Measurements from ENCODE around the gene VEPH1. TPM values are rescaled to one million over a fixed set of nuclear protein-coding genes. Genes with fewer than 3 reads are reported as not detected.

VEPH1 gene
- total RNA-seq, 1 experiment from 2014 or later = 7.7 TPM

- H3K27me3 Mint-ChIP-seq (ENCODE audit: low read depth) = no peaks in the 10 kb centered on the region
- no peak overlapping the region for H3K4ac ChIP-seq (ENCODE audit: low read depth, low read length)
- no peaks in the 10 kb centered on the region for H3K79me2 ChIP-seq (ENCODE audit: insufficient read depth, low read length)
- no peak overlapping the region for H3T11ph ChIP-seq (ENCODE audit: low read length)
- H3K9me3 Mint-ChIP-seq = peaks cover 3% of the 10 kb centered on the region in 2 experiments; a peak in 4 of 5 replicates
- no CpG with 5 or more reads among the region's 12 CpGs for WGBS (ENCODE audit: extremely low coverage, insufficient read length, low lambda C conversion rate)
- H4K8ac ChIP-seq (replicated peaks; ENCODE audit: insufficient read length, low read depth, low read length) = no peak overlapping the region
- H2AK5ac ChIP-seq (ENCODE audit: insufficient read length, low read length) = no peak overlapping the region
- H3K56ac ChIP-seq (ENCODE audit: insufficient read length, low read depth, low read length) = no peak overlapping the region
- no peak overlapping the region for H3K27ac ChIP-seq (ENCODE audit: insufficient read length, low read depth, low read length)
- no peak overlapping the region for H3K4me2 ChIP-seq (ENCODE audit: insufficient read depth, insufficient read length, low read length)
- no peak overlapping the region for H3K4me3 Mint-ChIP-seq
- no peak overlapping the region for H2BK12ac ChIP-seq (ENCODE audit: insufficient read length, low read depth, low read length)
- no peak overlapping the region for H3K23ac ChIP-seq (ENCODE audit: insufficient read length, low read depth, low read length)
- no peaks in the 10 kb centered on the region for H3K9me3 ChIP-seq (ENCODE audit: control insufficient read depth, low read depth, low read length)
- no peaks in the 10 kb centered on the region for H3K23me2 ChIP-seq (ENCODE audit: insufficient read length, low read depth, low read length, poor library complexity, severe bottlenecking)
- no peak overlapping the region for H4K5ac ChIP-seq (ENCODE audit: insufficient read length, low read depth, low read length)
- no peaks in the 10 kb centered on the region for H3K79me1 ChIP-seq (ENCODE audit: insufficient read depth, low read depth, low read length, poor library complexity, severe bottlenecking)
- TF ChIP-seq, protein P1, sequence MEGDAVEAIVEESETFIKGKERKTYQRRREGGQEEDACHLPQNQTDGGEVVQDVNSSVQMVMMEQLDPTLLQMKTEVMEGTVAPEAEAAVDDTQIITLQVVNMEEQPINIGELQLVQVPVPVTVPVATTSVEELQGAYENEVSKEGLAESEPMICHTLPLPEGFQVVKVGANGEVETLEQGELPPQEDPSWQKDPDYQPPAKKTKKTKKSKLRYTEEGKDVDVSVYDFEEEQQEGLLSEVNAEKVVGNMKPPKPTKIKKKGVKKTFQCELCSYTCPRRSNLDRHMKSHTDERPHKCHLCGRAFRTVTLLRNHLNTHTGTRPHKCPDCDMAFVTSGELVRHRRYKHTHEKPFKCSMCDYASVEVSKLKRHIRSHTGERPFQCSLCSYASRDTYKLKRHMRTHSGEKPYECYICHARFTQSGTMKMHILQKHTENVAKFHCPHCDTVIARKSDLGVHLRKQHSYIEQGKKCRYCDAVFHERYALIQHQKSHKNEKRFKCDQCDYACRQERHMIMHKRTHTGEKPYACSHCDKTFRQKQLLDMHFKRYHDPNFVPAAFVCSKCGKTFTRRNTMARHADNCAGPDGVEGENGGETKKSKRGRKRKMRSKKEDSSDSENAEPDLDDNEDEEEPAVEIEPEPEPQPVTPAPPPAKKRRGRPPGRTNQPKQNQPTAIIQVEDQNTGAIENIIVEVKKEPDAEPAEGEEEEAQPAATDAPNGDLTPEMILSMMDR (conservative IDR thresholded peaks at IDR 0.05) = peak; percentile 93
- H4K20me1 ChIP-seq (ENCODE audit: control insufficient read depth, insufficient read depth, insufficient read length) = no peaks in the 10 kb centered on the region
- H3K18ac ChIP-seq (ENCODE audit: insufficient read length, low read depth, low read length) = peak overlapping the region; percentile 16
- peaks cover 0 to 4% (median 2%) of the 10 kb centered on the region in 3 experiments; a peak in 3 of 7 replicates for H3K36me3 Mint-ChIP-seq (ENCODE audit: insufficient read depth in 1 of 3, low read depth in 3 of 3)
- DNase-seq = peak; percentile 89
- peaks cover 6% of the 10 kb centered on the region in 2 experiments for H3K4me1 Mint-ChIP-seq
- H2BK120ac ChIP-seq (ENCODE audit: low read depth, low read length, poor library complexity, severe bottlenecking) = no peak overlapping the region
- no peak overlapping the region; a peak in 1 of 7 replicates for H3K27ac Mint-ChIP-seq
- peak overlapping the region; percentile 58; the same call in 1 of the 2 replicates for H3K14ac ChIP-seq (ENCODE audit: insufficient read depth, low read length)
- H2BK20ac ChIP-seq (ENCODE audit: low read depth, low read length, poor library complexity, severe bottlenecking) = no peak overlapping the region
- no peaks in the 10 kb centered on the region for H3K4me1 ChIP-seq (ENCODE audit: insufficient read depth, low read length)
- H3K9ac ChIP-seq (ENCODE audit: extremely low read depth, insufficient read length, low read length) = no peak overlapping the region
- no peak overlapping the region for H2BK15ac ChIP-seq (ENCODE audit: low read depth, low read length)
- no peak overlapping the region for H2BK5ac ChIP-seq (ENCODE audit: insufficient read length, low read length)
- no peaks in the 10 kb centered on the region for H3K27me3 ChIP-seq (ENCODE audit: insufficient read depth, low read length)
- H2AFZ ChIP-seq (ENCODE audit: low read length) = peak overlapping the region; percentile 90
- H4K91ac ChIP-seq (ENCODE audit: insufficient read length, low read depth, low read length) = no peak overlapping the region
These were observed 155.5 kb downstream of the VEPH1 start for GRCh38 chr3:157347577-157348303.
